ENCODE data around the gene CELSR1.

CELSR1 gene

DNA sequence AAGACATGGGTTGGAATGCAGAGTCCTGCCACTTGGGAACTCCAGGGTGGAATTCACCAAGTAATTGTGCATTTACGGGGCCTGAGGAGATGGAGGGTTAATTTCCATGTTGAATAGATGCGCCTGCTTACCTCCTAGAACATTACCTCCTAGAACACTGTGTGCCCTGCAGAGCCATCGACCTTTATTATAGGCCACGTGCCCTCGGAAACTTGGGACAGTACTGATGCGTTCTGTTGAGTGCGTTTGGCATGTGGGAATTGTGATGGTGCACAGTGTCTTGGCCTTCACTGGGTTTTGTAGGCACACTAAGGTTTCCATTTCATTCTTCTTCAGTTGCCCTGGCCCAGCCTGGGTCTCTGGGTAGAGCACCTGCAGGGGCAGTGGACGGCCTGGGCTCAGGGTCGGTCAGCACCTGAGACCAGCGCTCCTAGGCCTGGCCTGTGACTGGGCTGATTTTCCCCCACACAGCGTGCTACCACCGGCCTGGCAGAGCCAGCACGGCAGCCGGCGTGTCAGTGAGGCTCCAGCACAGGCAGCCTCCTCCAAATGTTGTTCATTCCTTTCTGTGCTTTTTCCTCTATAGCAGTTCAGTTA, 189.2 kb downstream of the CELSR1 start:
- no peak for DNase-seq

- DNase-seq: no peak
Measured at GRCh38 chr22:46347646-46348045, 189.8 kb downstream of the CELSR1 start.

GRCh38 chr22:46346680-46347405, 190.6 kb downstream of the CELSR1 start:
- DNase-seq: no peak

DNA sequence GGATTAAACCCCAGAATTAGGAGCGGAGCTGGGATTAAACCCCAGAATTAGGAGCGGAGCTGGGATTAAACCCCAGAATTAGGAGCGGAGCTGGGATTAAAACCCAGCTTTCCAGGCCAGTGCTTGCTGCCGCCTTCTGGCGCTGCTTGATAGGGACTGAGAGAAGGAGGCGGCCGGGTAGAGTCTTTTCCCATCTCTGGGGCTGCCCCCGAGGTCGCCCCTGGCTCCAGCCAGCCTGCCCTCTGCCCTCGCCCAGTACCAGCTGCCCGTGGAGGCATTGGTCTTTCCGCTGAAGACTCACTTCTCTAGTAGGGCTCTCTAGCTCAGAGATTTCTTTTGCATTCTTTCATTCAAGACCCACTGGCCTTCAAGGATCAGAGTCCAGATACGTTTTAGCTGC, 196.7 kb downstream of the CELSR1 start:
- no peak for DNase-seq

- DNase-seq: no peak
Measured at GRCh38 chr22:46339956-46340355, 197.5 kb downstream of the CELSR1 start.

- no peak for DNase-seq
Measured at GRCh38 chr22:46338636-46339035, 198.8 kb downstream of the CELSR1 start.

- DNase-seq: no peak
Measured at GRCh38 chr22:46337870-46338269, 199.6 kb downstream of the CELSR1 start.

GRCh38 chr22:46336119-46337078, 201.0 kb downstream of the CELSR1 start:
- no peak for DNase-seq

GRCh38 chr22:46335201-46336118, 202.0 kb downstream of the CELSR1 start, which contains the start of gene TRMU:
TRMU (plus strand) TSS chr22:46335714; CDS start chr22:46335765, 51 bp downstream.
- DNase-seq: peak; percentile 85

GRCh38 chr22:46331496-46331895, 205.9 kb downstream of the CELSR1 start:
- no peak for DNase-seq

DNA sequence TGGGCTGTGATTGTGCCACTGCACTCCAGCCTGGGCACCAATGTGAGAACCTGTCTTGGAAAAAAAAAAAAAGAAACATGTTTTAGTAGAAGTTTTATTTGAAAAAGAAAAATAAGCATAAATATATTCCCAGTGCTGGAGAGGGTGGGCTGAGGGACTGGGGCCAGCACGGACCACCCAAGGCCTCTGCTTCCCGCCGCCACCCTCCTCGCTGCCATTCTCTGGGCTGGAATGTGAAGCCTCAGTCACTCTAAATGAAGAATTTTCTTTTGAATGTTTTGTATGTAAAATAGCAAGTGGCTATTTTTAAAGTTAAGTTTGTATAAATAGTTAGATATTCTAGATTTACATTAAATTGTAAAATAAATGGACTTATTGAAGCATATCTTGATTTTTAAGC, 207.0 kb downstream of the CELSR1 start:
- no peak for DNase-seq

DNA sequence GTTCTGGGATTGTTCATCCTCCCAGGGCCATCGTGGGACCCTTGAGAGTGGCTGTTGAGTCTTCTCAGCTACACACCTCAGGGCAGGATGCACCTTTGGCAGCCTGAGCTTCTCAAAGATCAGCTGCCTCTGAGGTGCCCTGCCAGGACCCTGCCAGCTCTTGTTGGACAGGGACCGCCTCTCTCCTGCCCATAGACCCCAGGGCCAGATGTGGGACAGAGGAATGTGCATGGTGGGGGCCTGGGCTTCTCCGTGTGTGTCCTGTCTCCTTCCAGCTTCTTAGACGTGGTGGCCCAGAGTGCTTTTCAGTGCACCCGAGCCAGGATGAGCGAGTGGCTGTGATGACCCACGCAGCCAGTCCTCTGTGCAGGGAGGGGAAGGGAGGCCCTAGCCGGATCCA, 207.8 kb downstream of the CELSR1 start:
- DNase-seq: no peak

DNA sequence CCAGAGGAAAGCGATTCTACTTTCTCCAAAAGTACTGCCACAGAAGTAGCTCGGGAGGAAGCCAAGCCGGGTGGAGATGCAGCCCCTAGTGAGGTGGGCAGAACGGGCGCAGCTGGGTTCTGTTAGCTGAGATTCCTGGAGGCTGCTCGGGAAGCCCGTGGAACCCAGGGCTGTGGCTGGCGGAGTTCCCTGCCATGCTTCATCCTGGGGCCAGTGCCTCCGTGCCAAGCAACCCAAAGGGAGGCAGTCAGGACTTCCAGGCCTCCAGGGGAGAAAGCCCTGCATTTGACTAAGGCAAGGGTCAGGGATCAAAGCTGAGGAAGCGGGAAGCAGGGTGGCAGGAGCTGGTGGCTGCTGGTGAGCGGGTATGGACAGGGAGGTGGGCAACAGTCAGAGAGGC, 208.6 kb downstream of the CELSR1 start:
- no peak for DNase-seq

GRCh38 chr22:46327691-46328465, 209.5 kb downstream of the CELSR1 start:
- DNase-seq: no peak

GRCh38 chr22:46326066-46326680, 211.2 kb downstream of the CELSR1 start:
- no peak for DNase-seq

GRCh38 chr22:46323162-46323561, 214.3 kb downstream of the CELSR1 start:
- no peak for DNase-seq

- no peak for DNase-seq
Measured at GRCh38 chr22:46322711-46323110, 214.7 kb downstream of the CELSR1 start.

DNA sequence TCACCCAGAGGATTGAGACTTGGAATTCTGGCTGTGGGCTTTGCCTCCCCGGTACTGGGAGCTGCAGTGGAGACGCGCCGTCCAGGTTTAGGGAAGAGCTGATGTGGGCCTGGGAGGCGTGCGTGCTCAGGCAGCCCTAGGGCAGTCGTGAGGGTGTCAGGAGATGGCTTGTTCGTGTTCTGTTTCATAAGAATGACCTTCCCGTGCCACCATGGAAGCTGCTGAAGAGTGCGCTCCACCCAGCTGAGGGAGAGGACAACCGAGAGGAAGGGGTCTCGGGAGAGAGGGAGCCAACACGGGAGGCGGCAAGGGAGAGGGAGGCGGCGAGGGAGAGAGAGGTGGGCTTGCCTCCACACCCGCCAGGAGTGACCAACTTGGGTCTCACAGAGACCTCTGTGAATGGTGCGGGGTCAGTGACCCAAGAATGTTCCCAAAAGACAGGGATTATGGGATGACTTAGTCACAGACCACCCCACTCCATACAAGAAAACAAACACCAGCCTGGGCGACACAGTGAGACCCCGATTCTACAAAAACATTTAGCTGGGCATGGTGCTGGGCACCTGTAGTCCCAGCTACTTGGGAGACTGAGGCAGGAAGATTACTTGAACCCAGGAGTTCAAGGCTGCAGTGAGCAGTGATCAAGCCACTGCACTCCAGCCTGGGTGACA, 216.6 kb downstream of the CELSR1 start:
- no peak for DNase-seq

DNA sequence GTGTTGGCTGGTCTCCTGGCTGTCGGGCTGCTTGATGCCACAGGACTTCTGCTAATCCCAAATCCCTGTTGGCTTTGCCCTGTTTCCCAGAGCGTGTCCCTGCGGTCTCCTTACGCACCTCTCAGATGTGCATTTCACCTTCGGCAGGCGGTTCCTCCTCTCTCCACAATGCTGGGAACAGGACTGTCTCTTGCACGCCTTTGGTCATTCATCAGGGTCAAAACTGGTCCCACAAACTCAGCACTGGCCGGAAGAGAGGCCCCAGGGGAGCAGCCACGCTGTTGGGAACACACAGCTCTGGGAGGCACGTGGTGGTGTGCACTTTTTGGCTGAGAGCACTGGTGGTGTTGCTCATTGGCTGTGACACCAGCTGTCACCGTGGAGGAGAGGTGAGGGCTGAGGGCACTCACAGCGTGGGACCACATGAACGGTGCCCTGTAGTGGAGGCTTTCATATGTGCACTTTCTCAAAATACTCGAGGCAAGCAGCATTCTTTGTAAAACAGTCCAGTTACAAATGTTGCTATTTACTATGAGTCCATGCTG, 217.2 kb downstream of the CELSR1 start:
- DNase-seq: no peak

GRCh38 chr22:46319319-46319718, 218.1 kb downstream of the CELSR1 start:
- DNase-seq: no peak

Measured in fibroblast of skin of abdomen (primary cell).